MM.1S (cell line): ENCODE results near the gene FRK.

ENCODE experiments used
- CTCF ChIP-seq: fragments of 300-600 bp; sonication (generic); IDR thresholded peaks from 2 replicates; pipeline ENCODE4 v1.5.1; 2016; ENCODE audit warnings: antibody characterized with exemption, low read length, mixed read lengths
- EZH2 ChIP-seq: fragments of 300-600 bp; sonication (generic); optimal IDR thresholded peaks from 2 replicates; pipeline ENCODE3; 2017; ENCODE audit warnings: low read depth, mild to moderate bottlenecking, antibody characterized with exemption, low read length, mixed read lengths
- EZH2phosphoT487 ChIP-seq: fragments of 300-600 bp; sonication (generic); IDR thresholded peaks from 2 replicates; pipeline ENCODE4 v1.6.1; 2018; ENCODE audit warnings: antibody characterized with exemption, low read length

GRCh38 chr6:115958958-115959357, 101.7 kb downstream of the FRK start:
- TF ChIP-seq CTCF (no peak), EZH2 (no peak), EZH2phosphoT487 (no peak)
